Heart left ventricle (tissue), 13 donors: ENCODE measurements around the gene CPPED1.

Source experiments
- CTCF ChIP-seq, 12 donors: fragments of 200-600 bp; sonication (generic) in 4 of 12; IDR thresholded peaks; one replicate each; pipeline versions ENCODE4 v1.5.0 to v1.8.0; 2018 to 2022; ENCODE audit warnings: antibody characterized with exemption in 12 of 12, mild to moderate bottlenecking in 5 of 12
- POLR2A ChIP-seq, 2 donors: fragments of 450-650 bp; IDR thresholded peaks; one replicate each; pipeline ENCODE4 v1.6.1; 2017; ENCODE audit warnings: antibody characterized with exemption in 2 of 2, mild to moderate bottlenecking in 2 of 2, moderate library complexity in 2 of 2
- donor health status: ischemic (EF 13 %, LVEDD 7.1; RV severe dilation, severe dysfunction).
- donor health status: DM: no; HTN: yes; CAD: no.
- donor health status: DM: no; HTN: no; CAD: no.
- donor health status: ischemic (EF 25% LVEDD 6.9; RV normal size, moderate dysfunction).
- donor health status: ischemic (EF 25% LVEDD 5.7; RV mildly dilated, moderate dysfunction).
- donor health status: ischemic (EF 35%, LVEDD 5.7; RV mildly dilated, moderate dysfunction).
- donor health status: nonischemic (EF 11% LVEDD 7.7; RV severe dilation, severe dysfunction).
- donor health status: DM: yes; HTN: yes; CAD: no.
- donor health status: PGD.
- donor health status: ischemic (EF 29% LVEDD 5.4; RV normal size, mild dysfunction).
- donor health status: nonischemic (EF 23%, LVEDD 6.1; RV moderate dilation, normal function).

GRCh38 chr16:12682432-12683165 is 121.1 kb downstream of the CPPED1 start:
- TF ChIP-seq CTCF (IDR thresholded peaks at IDR 0.05): no peak
- no peak for TF ChIP-seq POLR2A (IDR thresholded peaks at IDR 0.05)
